ENCODE measurements around the gene SGPL1. TPM values are rescaled to one million over a fixed set of nuclear protein-coding genes. Genes with fewer than 3 reads are reported as not detected.

Gene SGPL1
- total and polyA plus RNA-seq, 2 experiments from 2014 or later, result 12.0 to 42.7 TPM

DNA sequence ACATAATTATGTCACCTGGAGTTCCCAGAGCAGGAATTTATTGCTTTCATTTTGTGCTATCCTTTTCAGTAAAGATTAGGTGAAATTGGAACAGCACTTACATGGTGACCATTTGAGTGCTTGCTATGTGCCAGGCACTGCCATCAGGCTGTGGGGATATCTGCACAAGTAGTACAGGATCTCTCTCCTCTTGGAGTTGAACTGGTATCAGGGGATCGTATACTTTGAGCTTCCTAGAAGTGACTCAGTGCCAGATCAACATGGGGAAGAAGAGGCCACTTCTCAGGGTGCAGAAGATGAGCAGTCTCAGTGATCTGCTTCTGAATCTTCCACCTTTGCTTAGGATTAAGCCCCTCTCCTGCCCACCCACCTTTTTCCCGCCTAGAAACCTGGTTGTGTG, 29.5 kb downstream of the SGPL1 start (continued):
- no peak for TF ChIP-seq CREB1 (CRISPR knock-in tag; IDR thresholded peaks at IDR 0.05; ENCODE audit: low read depth)

GRCh38 chr10:70845816-70846215, 30.1 kb downstream of the SGPL1 start:
- peaks cover 1% of the 10 kb centered on the region for H3K27me3 Mint-ChIP-seq (ENCODE audit: insufficient read depth, low read depth, poor library complexity)
- no peaks in the 10 kb centered on the region for H3K4me1 Mint-ChIP-seq
- Histone ChIP-seq H3K27me3 (ENCODE audit: insufficient read depth) (no peaks in the 10 kb centered on the region), H3K4me2 (no peak overlapping the region), H4K20me1 (replicated peaks; ENCODE audit: insufficient read depth) (peaks cover 6% of the 10 kb centered on the region; the same call in 1 of the 2 replicates), H3K4me1 (ENCODE audit: insufficient read depth) (no peaks in the 10 kb centered on the region), H3K9me2 (ENCODE audit: insufficient read depth) (no peaks in the 10 kb centered on the region), H3F3A (replicated peaks; ENCODE audit: low read depth) (no peaks in the 10 kb centered on the region), H3K27ac (ENCODE audit: low read depth) (no peak overlapping the region; the same call in 1 of the 2 replicates), H3K36me3 (ENCODE audit: insufficient read depth) (no peaks in the 10 kb centered on the region), H3K4me3 (no peak overlapping the region), H3K79me2 (replicated peaks; ENCODE audit: insufficient read depth) (peaks cover 34% of the 10 kb centered on the region), H2AFZ (no peak overlapping the region)
- H3K4me3 Mint-ChIP-seq, result no peak overlapping the region
- peaks cover 36% of the 10 kb centered on the region for H3K36me3 Mint-ChIP-seq (ENCODE audit: low read depth)
- H3K27ac Mint-ChIP-seq, result no peak overlapping the region
- ATAC-seq (no peak), DNase-seq (ENCODE audit: low spot score) (no peak)
- H3K9me3 Mint-ChIP-seq, result no peaks in the 10 kb centered on the region; the same call in 2 of the 3 replicates
- TF ChIP-seq REST (IDR thresholded peaks at IDR 0.05; ENCODE audit: unreplicated experiment) (no peak), POLR2AphosphoS5 (IDR thresholded peaks at IDR 0.05; ENCODE audit: low read depth) (no peak), JUNB (IDR thresholded peaks at IDR 0.05; ENCODE audit: unreplicated experiment) (no peak), NANOG (IDR thresholded peaks at IDR 0.05; ENCODE audit: borderline replicate concordance) (no peak), ZNF114 (CRISPR knock-in tag; IDR thresholded peaks at IDR 0.05) (no peak), ZNF462 (CRISPR knock-in tag; IDR thresholded peaks at IDR 0.05) (no peak), STAT1 (IDR thresholded peaks at IDR 0.05; ENCODE audit: unreplicated experiment) (no peak), CREB1 (CRISPR knock-in tag; IDR thresholded peaks at IDR 0.05; ENCODE audit: low read depth) (no peak), ZNF331 (CRISPR knock-in tag; IDR thresholded peaks at IDR 0.05; ENCODE audit: low read depth) (no peak), EZH2 (IDR thresholded peaks at IDR 0.05; ENCODE audit: low read depth, unreplicated experiment) (no peak), EZH2phosphoT487 (IDR thresholded peaks at IDR 0.05; ENCODE audit: unreplicated experiment) (no peak)
- TF ChIP-seq, protein P1, sequence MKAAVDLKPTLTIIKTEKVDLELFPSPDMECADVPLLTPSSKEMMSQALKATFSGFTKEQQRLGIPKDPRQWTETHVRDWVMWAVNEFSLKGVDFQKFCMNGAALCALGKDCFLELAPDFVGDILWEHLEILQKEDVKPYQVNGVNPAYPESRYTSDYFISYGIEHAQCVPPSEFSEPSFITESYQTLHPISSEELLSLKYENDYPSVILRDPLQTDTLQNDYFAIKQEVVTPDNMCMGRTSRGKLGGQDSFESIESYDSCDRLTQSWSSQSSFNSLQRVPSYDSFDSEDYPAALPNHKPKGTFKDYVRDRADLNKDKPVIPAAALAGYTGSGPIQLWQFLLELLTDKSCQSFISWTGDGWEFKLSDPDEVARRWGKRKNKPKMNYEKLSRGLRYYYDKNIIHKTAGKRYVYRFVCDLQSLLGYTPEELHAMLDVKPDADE (IDR thresholded peaks at IDR 0.05), result no peak
- TF ChIP-seq, protein P2, sequence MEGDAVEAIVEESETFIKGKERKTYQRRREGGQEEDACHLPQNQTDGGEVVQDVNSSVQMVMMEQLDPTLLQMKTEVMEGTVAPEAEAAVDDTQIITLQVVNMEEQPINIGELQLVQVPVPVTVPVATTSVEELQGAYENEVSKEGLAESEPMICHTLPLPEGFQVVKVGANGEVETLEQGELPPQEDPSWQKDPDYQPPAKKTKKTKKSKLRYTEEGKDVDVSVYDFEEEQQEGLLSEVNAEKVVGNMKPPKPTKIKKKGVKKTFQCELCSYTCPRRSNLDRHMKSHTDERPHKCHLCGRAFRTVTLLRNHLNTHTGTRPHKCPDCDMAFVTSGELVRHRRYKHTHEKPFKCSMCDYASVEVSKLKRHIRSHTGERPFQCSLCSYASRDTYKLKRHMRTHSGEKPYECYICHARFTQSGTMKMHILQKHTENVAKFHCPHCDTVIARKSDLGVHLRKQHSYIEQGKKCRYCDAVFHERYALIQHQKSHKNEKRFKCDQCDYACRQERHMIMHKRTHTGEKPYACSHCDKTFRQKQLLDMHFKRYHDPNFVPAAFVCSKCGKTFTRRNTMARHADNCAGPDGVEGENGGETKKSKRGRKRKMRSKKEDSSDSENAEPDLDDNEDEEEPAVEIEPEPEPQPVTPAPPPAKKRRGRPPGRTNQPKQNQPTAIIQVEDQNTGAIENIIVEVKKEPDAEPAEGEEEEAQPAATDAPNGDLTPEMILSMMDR (conservative IDR thresholded peaks at IDR 0.05; ENCODE audit: low read depth in 2 of 2), result no peak

All from GM23338 (cell line).